WTC11 (cell line): ENCODE results near the gene PRSS38. TPM values are rescaled to one million over a fixed set of nuclear protein-coding genes. Genes with fewer than 3 reads are reported as not detected.

ENCODE experiments used
- ATAC-seq: fragments of 200-7000 bp; cut with Tn5 transposase; 2 replicates; pipeline ENCODE4 v1.10.0; 2021; ENCODE audit warnings: mild to moderate bottlenecking, moderate library complexity
- CTCF ChIA-PET: fragments of 300-600 bp; sonication (Branson Sonifier 250); formaldehyde crosslinking; loops from one replicate; lab custom pipeline; 2021; ENCODE audit warnings: antibody characterized with exemption; lab: Charles Lee
- POLR2A ChIA-PET: fragments of 350-600 bp; sonication (Branson Sonifier 250); formaldehyde crosslinking; loops from one replicate; lab custom pipeline; 2021; ENCODE audit warnings: antibody characterized with exemption; lab: Charles Lee
- DNase-seq: peaks from one replicate; pipeline ENCODE4 v3.0.0; 2021; ENCODE audit warnings: low spot score
- H3K27ac Mint-ChIP-seq: 2 replicates; pipeline ENCODE4 v1.8.0; 2021; ENCODE audit warnings: mixed read lengths
- H3K27me3 Mint-ChIP-seq: 2 replicates; pipeline ENCODE4 v1.8.0; 2021; ENCODE audit warnings: low read depth, mild to moderate bottlenecking, moderate library complexity, mixed read lengths
- H3K36me3 Mint-ChIP-seq: 2 replicates; pipeline ENCODE4 v1.8.0; 2021; ENCODE audit warnings: mixed read lengths
- H3K4me1 Mint-ChIP-seq: 2 replicates; pipeline ENCODE4 v1.8.0; 2022; ENCODE audit warnings: mixed read lengths
- H3K4me3 Mint-ChIP-seq: 2 replicates; pipeline ENCODE4 v1.8.0; 2021; ENCODE audit warnings: mild to moderate bottlenecking, moderate library complexity, mixed read lengths
- H3K9me3 Mint-ChIP-seq: 2 replicates; pipeline ENCODE4 v1.8.0; 2021; ENCODE audit warnings: mixed read lengths
- ARID4B ChIP-seq: sonication (generic); formaldehyde crosslinking; IDR thresholded peaks from 2 replicates; pipeline ENCODE4 v1.8.0; 2023; ENCODE audit warnings: missing genetic modification reagents, mild to moderate bottlenecking, borderline replicate concordance
- ATF2 ChIP-seq: sonication (generic); formaldehyde crosslinking; IDR thresholded peaks from 2 replicates; pipeline ENCODE4 v1.8.1; 2022; ENCODE audit warnings: low read depth, missing genetic modification reagents, borderline replicate concordance
- ATF6 ChIP-seq: sonication (generic); formaldehyde crosslinking; IDR thresholded peaks from 2 replicates; pipeline ENCODE4 v1.8.1; 2023; ENCODE audit warnings: mild to moderate bottlenecking, missing genetic modification reagents
- CREB1 ChIP-seq: sonication (generic); formaldehyde crosslinking; IDR thresholded peaks from 2 replicates; pipeline ENCODE4 v1.8.0; 2023; ENCODE audit warnings: mild to moderate bottlenecking, missing genetic modification reagents
- CTCF ChIP-seq: fragments of 200-600 bp; IDR thresholded peaks from 2 replicates; pipeline ENCODE4 v1.8.0; 2022; ENCODE audit warnings: antibody characterized with exemption
- ERG ChIP-seq: fragments of 250-450 bp; sonication (Bioruptor Pico); IDR thresholded peaks from 2 replicates; pipeline ENCODE4 v1.8.0; 2021; ENCODE audit warnings: mild to moderate bottlenecking
- JAZF1 ChIP-seq: fragments of 250-450 bp; sonication (Bioruptor Pico); IDR thresholded peaks from 2 replicates; pipeline ENCODE4 v1.9.0; 2021; ENCODE audit warnings: moderate library complexity, mild to moderate bottlenecking, inconsistent platforms
- MLX ChIP-seq: sonication (generic); formaldehyde crosslinking; IDR thresholded peaks from 2 replicates; pipeline ENCODE4 v1.8.1; 2023; ENCODE audit warnings: mild to moderate bottlenecking, missing genetic modification reagents, moderate library complexity
- MXD4 ChIP-seq: fragments of 250-450 bp; sonication (Bioruptor Pico); IDR thresholded peaks from 2 replicates; pipeline ENCODE4 v1.8.0; 2021; ENCODE audit warnings: mild to moderate bottlenecking, moderate library complexity, borderline replicate concordance
- TEAD4 ChIP-seq: sonication (generic); formaldehyde crosslinking; IDR thresholded peaks from 2 replicates; pipeline ENCODE4 v1.8.0; 2022; ENCODE audit warnings: mild to moderate bottlenecking, missing genetic modification reagents
- ZBTB21 ChIP-seq: sonication (generic); formaldehyde crosslinking; IDR thresholded peaks from 2 replicates; pipeline ENCODE4 v1.8.1; 2023; ENCODE audit warnings: mild to moderate bottlenecking, missing genetic modification reagents, borderline replicate concordance
- ZNF423 ChIP-seq: fragments of 250-450 bp; sonication (Bioruptor Pico); IDR thresholded peaks from 2 replicates; pipeline ENCODE4 v2.1.2; 2022; ENCODE audit warnings: mild to moderate bottlenecking, moderate library complexity
- ZNF512 ChIP-seq: sonication (generic); formaldehyde crosslinking; IDR thresholded peaks from 2 replicates; pipeline ENCODE4 v1.8.1; 2022; ENCODE audit warnings: missing genetic modification reagents, borderline replicate concordance
- ZNF671 ChIP-seq: fragments of 250-450 bp; sonication (Bioruptor Pico); IDR thresholded peaks from 2 replicates; pipeline ENCODE4 v1.8.0; 2021; ENCODE audit warnings: mild to moderate bottlenecking
- ZSCAN18 ChIP-seq: fragments of 250-450 bp; sonication (Bioruptor Pico); IDR thresholded peaks from 2 replicates; pipeline ENCODE4 v2.1.2; 2022; ENCODE audit warnings: mild to moderate bottlenecking, moderate library complexity
- total RNA-seq: library from RNA; stranded (reverse); gene quantifications from 3 replicates; pipeline ENCODE4 v1.2.3, GENCODE V29; 2021

The PRSS38 gene
- total RNA-seq, 1 experiment from 2014 or later = not detected

- no peak for TF ChIP-seq MLX (CRISPR knock-in tag)
- no peak for TF ChIP-seq TEAD4
These were observed 49.4 kb downstream of the PRSS38 start (continued) for GRCh38 chr1:227864882-227865281.

- ChIA-PET POLR2A (no interaction called here), CTCF (no interaction called here)
- Mint-ChIP-seq H3K27ac (no peak overlapping the region), H3K9me3 (peaks cover 35% of the 10 kb centered on the region), H3K36me3 (peaks cover 7% of the 10 kb centered on the region; the same call in 1 of the 2 replicates), H3K27me3 (peaks cover 17% of the 10 kb centered on the region), H3K4me3 (no peak overlapping the region), H3K4me1 (no peaks in the 10 kb centered on the region)
- no peak for DNase-seq
- no peak for ATAC-seq
- TF ChIP-seq ZNF423 = no peak
These were observed 53.9 kb downstream of the PRSS38 start for GRCh38 chr1:227869279-227869842.

GRCh38 chr1:227869851-227870305 lies 54.4 kb downstream of the PRSS38 start:
- no peak for TF ChIP-seq JAZF1
- TF ChIP-seq ATF2 (CRISPR knock-in tag) = no peak
- no peak for TF ChIP-seq CTCF
- no peak for TF ChIP-seq TEAD4
- TF ChIP-seq MLX (CRISPR knock-in tag) = no peak
- TF ChIP-seq ZSCAN18 (CRISPR knock-in tag) = no peak
- no peak for TF ChIP-seq ZNF671 (CRISPR knock-in tag)
- TF ChIP-seq ZBTB21 (CRISPR knock-in tag) = no peak
- no peak for TF ChIP-seq ATF6 (CRISPR knock-in tag)
- TF ChIP-seq ARID4B (CRISPR knock-in tag) = no peak
- no peak for TF ChIP-seq ERG (CRISPR knock-in tag)
- no peak for TF ChIP-seq CREB1
- no peak for TF ChIP-seq MXD4
- TF ChIP-seq ZNF512 (CRISPR knock-in tag) = no peak
- ChIA-PET POLR2A (no interaction called here), CTCF (no interaction called here)
- H3K27ac Mint-ChIP-seq = no peak overlapping the region
- H3K9me3 Mint-ChIP-seq = peaks cover 30% of the 10 kb centered on the region
- H3K4me3 Mint-ChIP-seq = no peak overlapping the region
- no peak for DNase-seq
- no peak for ATAC-seq
- peaks cover 18% of the 10 kb centered on the region for H3K27me3 Mint-ChIP-seq
- H3K36me3 Mint-ChIP-seq = 0 out of 2 replicates have a peak, but pooled peaks cover 2% of the 10 kb centered on the region
- no peaks in the 10 kb centered on the region for H3K4me1 Mint-ChIP-seq
